PFSK-1 (cell line): ENCODE data around the gene AGPAT3.

ENCODE experiments used
- FOXP2 ChIP-seq: optimal IDR thresholded peaks from 2 replicates; pipeline ENCODE3; 2011; ENCODE audit warnings: borderline replicate concordance, control low read depth, inconsistent platforms; ENCODE audit not compliant: insufficient read depth; ENCODE audit errors: extremely low read length, extremely low read depth
- POLR2AphosphoS5 ChIP-seq: IDR thresholded peaks from 2 replicates; pipeline ENCODE4 v1.6.1; 2012; ENCODE audit warnings: low read depth, mild to moderate bottlenecking, control low read depth, low read length, moderate library complexity
- SIN3A ChIP-seq: IDR thresholded peaks from 2 replicates; pipeline ENCODE4 v1.6.1; 2012; ENCODE audit warnings: mild to moderate bottlenecking, low read length, moderate library complexity, borderline replicate concordance; ENCODE audit not compliant: insufficient read depth
- TAF1 ChIP-seq: IDR thresholded peaks from 2 replicates; pipeline ENCODE4 v1.6.1; 2012; ENCODE audit warnings: low read length, control low read depth, borderline replicate concordance; ENCODE audit not compliant: insufficient read depth
- TF ChIP-seq, protein P1 (sequence below), 2 experiments: IDR thresholded peaks; 2 replicates each; pipeline versions ENCODE4 v1.6.1 to v1.8.0; 2011 to 2012; ENCODE audit warnings: low read depth in 2 of 2, low read length in 2 of 2, control low read depth in 1 of 2, inconsistent platforms in 1 of 2, mild to moderate bottlenecking in 1 of 2, moderate library complexity in 1 of 2; ENCODE audit not compliant: insufficient read depth in 1 of 2

Gene AGPAT3

DNA sequence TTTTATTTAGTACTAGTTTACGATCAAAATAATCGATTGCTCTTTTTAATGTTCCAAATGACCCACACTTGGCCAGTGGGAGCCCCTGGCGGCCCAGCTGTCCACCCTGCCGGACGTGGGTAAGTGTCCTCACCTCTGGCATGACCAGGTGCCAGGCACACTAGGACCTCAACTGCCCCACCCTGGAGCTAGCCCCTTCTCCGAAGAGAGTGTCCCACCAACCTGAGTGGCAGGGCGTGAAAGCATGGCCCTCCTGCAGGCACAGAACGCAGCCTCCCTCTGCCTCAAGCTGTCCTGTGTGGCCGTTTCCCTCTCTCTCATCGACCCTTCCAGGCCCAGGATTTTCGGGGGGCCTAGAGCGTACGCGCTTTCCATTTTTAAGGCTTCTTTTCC, 32.9 kb upstream of the AGPAT3 start:
- TF ChIP-seq TAF1, result no peak
- TF ChIP-seq, protein P1, sequence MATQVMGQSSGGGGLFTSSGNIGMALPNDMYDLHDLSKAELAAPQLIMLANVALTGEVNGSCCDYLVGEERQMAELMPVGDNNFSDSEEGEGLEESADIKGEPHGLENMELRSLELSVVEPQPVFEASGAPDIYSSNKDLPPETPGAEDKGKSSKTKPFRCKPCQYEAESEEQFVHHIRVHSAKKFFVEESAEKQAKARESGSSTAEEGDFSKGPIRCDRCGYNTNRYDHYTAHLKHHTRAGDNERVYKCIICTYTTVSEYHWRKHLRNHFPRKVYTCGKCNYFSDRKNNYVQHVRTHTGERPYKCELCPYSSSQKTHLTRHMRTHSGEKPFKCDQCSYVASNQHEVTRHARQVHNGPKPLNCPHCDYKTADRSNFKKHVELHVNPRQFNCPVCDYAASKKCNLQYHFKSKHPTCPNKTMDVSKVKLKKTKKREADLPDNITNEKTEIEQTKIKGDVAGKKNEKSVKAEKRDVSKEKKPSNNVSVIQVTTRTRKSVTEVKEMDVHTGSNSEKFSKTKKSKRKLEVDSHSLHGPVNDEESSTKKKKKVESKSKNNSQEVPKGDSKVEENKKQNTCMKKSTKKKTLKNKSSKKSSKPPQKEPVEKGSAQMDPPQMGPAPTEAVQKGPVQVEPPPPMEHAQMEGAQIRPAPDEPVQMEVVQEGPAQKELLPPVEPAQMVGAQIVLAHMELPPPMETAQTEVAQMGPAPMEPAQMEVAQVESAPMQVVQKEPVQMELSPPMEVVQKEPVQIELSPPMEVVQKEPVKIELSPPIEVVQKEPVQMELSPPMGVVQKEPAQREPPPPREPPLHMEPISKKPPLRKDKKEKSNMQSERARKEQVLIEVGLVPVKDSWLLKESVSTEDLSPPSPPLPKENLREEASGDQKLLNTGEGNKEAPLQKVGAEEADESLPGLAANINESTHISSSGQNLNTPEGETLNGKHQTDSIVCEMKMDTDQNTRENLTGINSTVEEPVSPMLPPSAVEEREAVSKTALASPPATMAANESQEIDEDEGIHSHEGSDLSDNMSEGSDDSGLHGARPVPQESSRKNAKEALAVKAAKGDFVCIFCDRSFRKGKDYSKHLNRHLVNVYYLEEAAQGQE (IDR thresholded peaks at IDR 0.05; ENCODE audit: insufficient read depth in 1 of 2, low read depth in 2 of 2, low read length in 2 of 2), result no peak
- TF ChIP-seq POLR2AphosphoS5, result no peak

DNA sequence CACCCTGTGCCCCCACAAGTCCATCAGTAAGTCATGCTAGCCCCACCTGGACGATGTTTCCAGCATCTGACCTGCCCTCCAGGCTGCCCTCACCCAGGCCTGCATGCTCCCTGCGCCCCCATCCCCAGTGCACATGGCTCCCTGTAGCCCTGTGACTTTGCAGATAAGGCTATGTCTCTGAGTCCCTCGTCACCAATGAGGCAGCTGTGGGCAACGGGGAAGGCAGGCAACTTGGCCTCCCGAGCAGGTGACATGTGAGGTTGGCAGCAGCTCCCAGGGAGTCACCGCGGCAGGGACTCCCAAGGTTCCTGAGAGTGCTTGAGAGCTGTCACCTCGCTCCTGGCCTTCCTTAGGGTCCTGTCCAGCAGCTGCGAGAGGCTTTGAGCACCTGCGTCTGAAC, 32.4 kb upstream of the AGPAT3 start:
- TF ChIP-seq SIN3A (no peak), POLR2AphosphoS5 (no peak), FOXP2 (no peak), TAF1 (no peak)
- TF ChIP-seq, protein P1 (IDR thresholded peaks at IDR 0.05; ENCODE audit: insufficient read depth in 1 of 2, low read depth in 2 of 2, low read length in 2 of 2), result no peak

DNA sequence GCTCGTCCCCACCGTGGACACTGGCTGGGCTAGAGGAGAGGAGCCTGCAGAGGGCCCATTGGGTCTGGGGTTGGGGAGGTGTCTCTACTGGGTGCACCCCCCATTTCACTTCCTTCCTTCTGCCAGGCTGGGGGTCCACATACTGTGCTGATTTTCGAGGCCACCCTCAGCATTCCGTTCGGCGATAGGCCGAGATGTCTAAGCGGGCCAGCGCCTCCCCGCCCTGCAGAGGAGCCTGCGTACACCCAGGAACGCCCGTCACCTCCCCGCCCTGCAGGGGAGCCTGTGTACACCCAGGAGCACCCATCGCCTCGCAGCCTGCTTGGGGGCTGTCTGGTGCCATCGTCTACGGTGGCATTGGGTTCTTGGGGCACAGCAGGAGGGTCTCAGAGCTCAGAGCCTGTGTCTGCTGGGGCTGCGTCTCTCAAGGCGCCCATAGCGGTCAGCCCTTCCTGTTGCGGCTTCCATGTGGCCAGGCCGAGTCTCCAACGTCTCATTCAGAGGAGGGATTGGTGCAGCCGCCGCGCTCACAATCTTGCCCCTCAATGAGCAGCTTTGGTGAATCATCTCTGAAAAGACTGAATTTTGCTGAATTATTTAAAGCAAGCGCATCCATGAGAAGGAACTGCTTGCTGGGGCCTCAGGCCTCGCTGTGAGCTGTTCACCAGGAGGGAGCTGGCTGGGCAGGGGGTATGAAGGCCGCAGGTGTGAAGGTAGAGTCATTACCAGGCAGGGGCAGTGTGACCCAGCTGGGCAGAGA, 30.7 kb upstream of the AGPAT3 start:
- TF ChIP-seq TAF1, result no peak
- no peak for TF ChIP-seq FOXP2
- TF ChIP-seq, protein P1 (IDR thresholded peaks at IDR 0.05; ENCODE audit: insufficient read depth in 1 of 2, low read depth in 2 of 2, low read length in 2 of 2), result no peak
- no peak for TF ChIP-seq POLR2AphosphoS5
- TF ChIP-seq SIN3A, result no peak

DNA sequence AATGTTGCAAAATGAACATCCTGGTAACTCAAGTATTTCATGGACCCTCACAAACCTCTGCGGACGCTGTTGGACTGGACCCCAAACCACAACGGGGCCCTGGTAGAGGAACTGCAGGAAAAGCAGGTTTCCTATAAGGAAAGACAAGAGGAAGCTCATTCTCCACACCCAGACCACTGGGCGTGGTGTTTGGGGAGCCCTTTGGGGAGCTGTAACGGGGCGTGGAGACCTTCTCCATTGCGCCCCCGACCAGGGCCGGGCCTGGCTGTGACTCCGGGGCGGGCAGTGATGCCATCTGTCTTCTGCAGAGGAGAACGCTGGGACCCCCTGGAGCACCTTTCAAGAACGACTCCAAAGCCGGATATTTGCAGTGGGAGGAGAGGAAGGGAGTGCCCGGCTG, 30.0 kb upstream of the AGPAT3 start:
- no peak for TF ChIP-seq SIN3A

DNA sequence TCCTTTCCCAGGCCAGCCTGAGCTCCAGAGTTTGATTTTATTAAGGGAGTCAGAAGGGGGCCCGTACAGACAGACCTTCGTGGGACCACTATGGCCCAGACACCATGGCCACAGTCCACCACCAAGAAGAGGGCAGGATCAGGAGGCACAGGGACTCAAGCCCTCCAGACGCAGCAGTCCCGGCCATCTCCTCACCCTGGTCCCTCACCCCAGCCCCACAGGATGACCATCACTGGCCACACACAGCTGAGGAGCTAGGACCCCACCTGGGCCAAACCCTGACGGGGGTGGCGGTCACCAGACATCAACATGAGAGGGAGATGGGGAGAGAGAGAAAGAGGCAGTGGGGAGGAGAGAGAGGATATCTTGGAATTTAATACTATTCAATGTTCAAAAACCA, 29.2 kb upstream of the AGPAT3 start:
- TF ChIP-seq POLR2AphosphoS5 (no peak), FOXP2 (no peak)

DNA sequence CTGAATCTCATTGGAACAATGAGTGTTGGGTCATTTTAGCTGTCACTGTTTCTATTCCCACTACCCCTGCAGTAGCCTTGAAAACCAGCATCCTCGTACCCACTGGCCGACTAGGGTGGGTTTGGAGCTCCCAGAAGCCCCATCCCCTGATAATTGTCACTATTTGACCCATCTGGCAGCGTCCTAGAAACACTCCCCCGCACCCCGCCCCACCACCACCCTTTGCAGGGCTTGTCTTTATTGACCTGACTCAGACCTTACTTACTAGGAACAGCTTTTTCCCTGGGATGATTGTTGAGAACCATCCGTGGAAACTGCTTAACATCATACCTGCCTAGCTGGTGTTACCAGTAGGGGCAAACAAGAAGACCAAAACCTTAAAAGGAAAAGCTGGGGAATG, 28.4 kb upstream of the AGPAT3 start:
- TF ChIP-seq SIN3A, result no peak
- TF ChIP-seq, protein P1 (IDR thresholded peaks at IDR 0.05; ENCODE audit: insufficient read depth in 1 of 2, low read depth in 2 of 2, low read length in 2 of 2), result no peak
- no peak for TF ChIP-seq TAF1
- no peak for TF ChIP-seq FOXP2
- TF ChIP-seq POLR2AphosphoS5, result no peak
